Measurements from ENCODE around the gene MBD5.
A peak's percentile ranks its signal among the peaks of the same experiment; 100 is the strongest.

MBD5 gene

DNA sequence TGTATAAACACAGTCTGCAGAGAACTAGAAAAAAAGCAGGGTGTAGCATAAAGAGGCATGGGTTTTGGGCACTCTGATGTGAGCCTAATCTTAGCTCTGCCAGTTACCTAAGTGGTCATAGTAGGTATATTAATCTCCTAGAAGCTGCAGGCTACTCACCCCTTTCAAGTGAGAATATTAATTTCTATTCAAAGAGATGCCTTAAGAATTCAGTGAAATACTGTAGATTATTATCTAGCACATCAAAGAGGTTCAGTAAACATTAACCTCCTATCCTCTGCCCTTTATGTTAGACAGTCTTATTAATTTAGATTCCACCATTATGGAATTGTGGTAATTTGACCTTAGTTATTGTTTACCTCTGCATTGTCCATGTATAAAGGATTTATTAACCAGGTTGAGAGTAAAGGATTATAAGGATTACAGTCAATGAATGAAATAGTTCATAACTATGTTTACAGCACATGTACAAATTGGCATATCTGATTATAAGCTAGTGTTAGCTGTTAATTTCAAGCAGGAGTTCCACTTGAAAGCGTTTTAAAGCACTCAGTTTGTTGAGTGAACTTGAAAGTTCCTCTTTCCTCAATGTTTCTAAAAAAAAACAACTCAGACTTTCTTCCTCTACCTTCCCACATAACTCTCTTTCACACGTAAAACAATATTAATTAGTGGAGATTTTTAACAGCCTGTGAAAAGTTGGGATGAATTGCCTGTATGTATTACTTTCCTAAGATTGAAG lies 473.1 kb downstream of the MBD5 start:
- Histone ChIP-seq H3K9me3 (ENCODE audit: insufficient read depth, low read length) (no peaks in the 10 kb centered on the region), H3K36me3 (ENCODE audit: insufficient read depth, insufficient read length, low read length) (no peaks in the 10 kb centered on the region), H3K9ac (ENCODE audit: insufficient read length, low read depth) (no peak overlapping the region), H3K4me3 (ENCODE audit: insufficient read length, low read depth) (no peak overlapping the region), H3K27me3 (ENCODE audit: insufficient read depth, insufficient read length) (no peaks in the 10 kb centered on the region), H3K4me1 (ENCODE audit: insufficient read depth, insufficient read length) (no peaks in the 10 kb centered on the region)
- TF ChIP-seq SUZ12 (IDR thresholded peaks at IDR 0.05; ENCODE audit: extremely low read depth, insufficient read depth, insufficient read length) (no peak), YY1 (IDR thresholded peaks at IDR 0.05; ENCODE audit: insufficient read depth, insufficient read length) (no peak), ZNF274 (IDR thresholded peaks at IDR 0.05; ENCODE audit: low read depth, low read length) (no peak)
- DNase-seq (ENCODE audit: low read depth, low spot score): no peak

DNA sequence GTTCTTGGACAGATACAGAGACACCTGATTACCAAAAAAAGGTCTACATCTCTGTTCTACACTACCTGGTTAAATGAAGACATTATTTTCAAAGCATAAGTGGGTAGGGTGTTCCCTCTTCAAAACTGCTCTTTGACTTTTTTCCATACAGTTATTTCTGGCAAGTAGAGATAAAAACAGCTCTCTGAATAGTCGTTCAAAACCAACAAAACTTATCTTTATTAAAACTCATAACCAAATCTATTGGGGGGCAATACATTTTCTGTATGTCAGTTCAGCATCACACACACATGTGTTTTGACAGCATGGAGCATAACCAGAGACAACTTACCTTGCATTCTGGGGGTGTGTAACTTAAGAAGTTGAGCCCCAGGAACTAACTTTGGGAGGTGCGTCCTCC lies 474.7 kb downstream of the MBD5 start:
- Histone ChIP-seq H3K36me3 (ENCODE audit: insufficient read depth, insufficient read length, low read length) (no peaks in the 10 kb centered on the region), H3K9me3 (ENCODE audit: insufficient read depth, low read length) (no peaks in the 10 kb centered on the region), H3K4me1 (ENCODE audit: insufficient read depth, insufficient read length) (no peaks in the 10 kb centered on the region), H3K9ac (ENCODE audit: insufficient read length, low read depth) (no peak overlapping the region), H3K27me3 (ENCODE audit: insufficient read depth, insufficient read length) (no peaks in the 10 kb centered on the region), H3K4me3 (ENCODE audit: insufficient read length, low read depth) (no peak overlapping the region)
- TF ChIP-seq YY1 (IDR thresholded peaks at IDR 0.05; ENCODE audit: insufficient read depth, insufficient read length) (no peak), SUZ12 (IDR thresholded peaks at IDR 0.05; ENCODE audit: extremely low read depth, insufficient read depth, insufficient read length) (no peak), ZNF274 (IDR thresholded peaks at IDR 0.05; ENCODE audit: low read depth, low read length) (no peak)
- no peak for DNase-seq (ENCODE audit: low read depth, low spot score)

GRCh38 chr2:148501545-148501944 lies 480.7 kb downstream of the MBD5 start:
- no peak for DNase-seq (ENCODE audit: low read depth, low spot score)
- H3K9ac ChIP-seq (ENCODE audit: insufficient read length, low read depth): no peak overlapping the region
- no peak for TF ChIP-seq ZNF274 (IDR thresholded peaks at IDR 0.05; ENCODE audit: low read depth, low read length)
- TF ChIP-seq YY1 (IDR thresholded peaks at IDR 0.05; ENCODE audit: insufficient read depth, insufficient read length): no peak
- TF ChIP-seq SUZ12 (IDR thresholded peaks at IDR 0.05; ENCODE audit: extremely low read depth, insufficient read depth, insufficient read length): no peak
- no peaks in the 10 kb centered on the region for H3K27me3 ChIP-seq (ENCODE audit: insufficient read depth, insufficient read length)
- H3K36me3 ChIP-seq (ENCODE audit: insufficient read depth, insufficient read length, low read length): no peaks in the 10 kb centered on the region
- H3K9me3 ChIP-seq (ENCODE audit: insufficient read depth, low read length): no peaks in the 10 kb centered on the region
- peaks cover 1% of the 10 kb centered on the region for H3K4me1 ChIP-seq (ENCODE audit: insufficient read depth, insufficient read length)
- H3K4me3 ChIP-seq (ENCODE audit: insufficient read length, low read depth): no peak overlapping the region

DNA sequence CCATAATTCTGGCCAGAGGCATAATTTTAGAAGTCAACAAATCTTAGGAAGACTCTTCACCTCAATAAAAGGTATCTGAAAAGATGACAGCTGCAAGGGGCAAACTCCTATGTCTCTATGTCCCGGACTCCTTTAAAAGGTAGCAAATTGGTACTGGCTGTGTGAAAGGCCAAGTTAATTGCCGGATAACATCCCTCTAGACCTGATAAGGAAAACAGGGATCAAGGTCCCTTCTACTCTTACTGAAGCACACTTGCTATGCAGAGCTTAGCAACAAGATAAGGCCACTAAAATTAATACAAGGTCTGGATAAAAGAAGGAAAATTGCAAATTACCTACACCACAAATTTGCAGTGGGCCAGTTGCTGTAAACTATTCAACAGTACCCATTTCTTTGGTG lies 482.6 kb downstream of the MBD5 start:
- TF ChIP-seq SUZ12 (IDR thresholded peaks at IDR 0.05; ENCODE audit: extremely low read depth, insufficient read depth, insufficient read length): no peak
- no peak for TF ChIP-seq ZNF274 (IDR thresholded peaks at IDR 0.05; ENCODE audit: low read depth, low read length)
- no peak for TF ChIP-seq YY1 (IDR thresholded peaks at IDR 0.05; ENCODE audit: insufficient read depth, insufficient read length)
- no peak for DNase-seq (ENCODE audit: low read depth, low spot score)

GRCh38 chr2:148507970-148508369 lies 487.1 kb downstream of the MBD5 start:
- no peak for TF ChIP-seq ZNF274 (IDR thresholded peaks at IDR 0.05; ENCODE audit: low read depth, low read length)
- no peak for TF ChIP-seq YY1 (IDR thresholded peaks at IDR 0.05; ENCODE audit: insufficient read depth, insufficient read length)
- no peak for TF ChIP-seq SUZ12 (IDR thresholded peaks at IDR 0.05; ENCODE audit: extremely low read depth, insufficient read depth, insufficient read length)
- DNase-seq (ENCODE audit: low read depth, low spot score): no peak
- Histone ChIP-seq H3K4me3 (ENCODE audit: insufficient read length, low read depth) (no peak overlapping the region), H3K36me3 (ENCODE audit: insufficient read depth, insufficient read length, low read length) (no peaks in the 10 kb centered on the region), H3K27me3 (ENCODE audit: insufficient read depth, insufficient read length) (no peaks in the 10 kb centered on the region), H3K9me3 (ENCODE audit: insufficient read depth, low read length) (no peaks in the 10 kb centered on the region), H3K9ac (ENCODE audit: insufficient read length, low read depth) (no peak overlapping the region), H3K4me1 (ENCODE audit: insufficient read depth, insufficient read length) (no peaks in the 10 kb centered on the region)

More for the DNA sequence above, 482.6 kb downstream of the MBD5 start:
- Histone ChIP-seq H3K9ac (ENCODE audit: insufficient read length, low read depth) (no peak overlapping the region), H3K4me1 (ENCODE audit: insufficient read depth, insufficient read length) (peaks cover 1% of the 10 kb centered on the region), H3K27me3 (ENCODE audit: insufficient read depth, insufficient read length) (no peaks in the 10 kb centered on the region), H3K9me3 (ENCODE audit: insufficient read depth, low read length) (no peaks in the 10 kb centered on the region), H3K4me3 (ENCODE audit: insufficient read length, low read depth) (no peak overlapping the region), H3K36me3 (ENCODE audit: insufficient read depth, insufficient read length, low read length) (no peaks in the 10 kb centered on the region)

DNA sequence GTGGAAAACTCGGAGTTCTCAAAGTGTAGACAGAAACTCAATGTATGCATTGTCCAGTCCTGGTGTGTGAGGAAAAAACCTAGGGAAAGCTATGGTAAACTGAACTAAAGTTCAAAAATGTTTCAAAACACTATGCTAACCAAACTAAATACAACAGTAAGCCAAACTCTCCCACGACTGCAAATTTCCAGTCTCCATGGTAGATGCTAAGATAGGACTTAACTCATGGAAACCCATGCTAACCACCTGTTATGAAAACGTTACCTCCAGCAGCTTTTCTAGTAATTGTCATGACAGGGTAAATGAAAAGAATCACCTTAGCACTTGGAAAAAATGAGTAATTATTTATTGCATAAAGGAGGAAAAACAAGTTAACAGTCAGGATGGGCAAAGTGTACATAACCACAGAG lies 488.0 kb downstream of the MBD5 start:
- H3K27me3 ChIP-seq (ENCODE audit: insufficient read depth, insufficient read length): no peaks in the 10 kb centered on the region
- no peaks in the 10 kb centered on the region for H3K9me3 ChIP-seq (ENCODE audit: insufficient read depth, low read length)
- no peaks in the 10 kb centered on the region for H3K36me3 ChIP-seq (ENCODE audit: insufficient read depth, insufficient read length, low read length)
- TF ChIP-seq SUZ12 (IDR thresholded peaks at IDR 0.05; ENCODE audit: extremely low read depth, insufficient read depth, insufficient read length) (no peak), YY1 (IDR thresholded peaks at IDR 0.05; ENCODE audit: insufficient read depth, insufficient read length) (no peak), ZNF274 (IDR thresholded peaks at IDR 0.05; ENCODE audit: low read depth, low read length) (no peak)
- H3K9ac ChIP-seq (ENCODE audit: insufficient read length, low read depth): no peak overlapping the region
- DNase-seq (ENCODE audit: low read depth, low spot score): no peak
- H3K4me3 ChIP-seq (ENCODE audit: insufficient read length, low read depth): no peak overlapping the region
- H3K4me1 ChIP-seq (ENCODE audit: insufficient read depth, insufficient read length): no peaks in the 10 kb centered on the region

DNA sequence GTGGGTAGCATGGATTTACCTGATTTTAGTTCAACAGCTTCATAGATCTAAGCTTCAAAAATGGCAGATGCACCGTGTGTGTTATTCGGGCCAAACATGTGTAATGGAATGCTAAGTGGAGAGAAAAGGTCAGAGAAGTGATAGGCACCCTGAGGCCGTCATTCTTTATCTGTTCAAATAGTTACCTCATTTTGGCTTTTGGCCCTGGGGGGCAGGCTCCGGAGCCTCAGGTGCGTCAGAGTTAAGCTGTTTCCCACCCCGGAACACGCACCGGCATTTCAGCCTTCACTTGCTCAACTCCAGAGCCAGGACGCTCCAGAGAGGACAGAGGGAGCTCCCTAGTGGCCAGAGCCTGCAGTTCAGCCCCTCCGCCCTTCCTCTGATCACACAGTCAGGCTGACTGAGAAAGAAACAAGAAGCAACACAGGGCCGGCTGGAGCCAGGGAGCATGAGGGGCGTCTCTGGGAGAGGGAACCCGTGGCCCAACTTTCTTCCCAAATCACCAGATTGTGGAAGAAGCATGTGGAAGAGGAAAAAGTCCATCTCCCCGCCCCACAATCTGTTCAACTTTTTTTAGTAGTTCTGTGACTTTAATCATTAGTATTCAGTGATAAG lies 488.5 kb downstream of the MBD5 start:
- H3K9ac ChIP-seq (ENCODE audit: insufficient read length, low read depth): no peak overlapping the region
- DNase-seq (ENCODE audit: low read depth, low spot score): peak; percentile 89
- no peaks in the 10 kb centered on the region for H3K36me3 ChIP-seq (ENCODE audit: insufficient read depth, insufficient read length, low read length)
- no peaks in the 10 kb centered on the region for H3K27me3 ChIP-seq (ENCODE audit: insufficient read depth, insufficient read length)
- no peaks in the 10 kb centered on the region for H3K9me3 ChIP-seq (ENCODE audit: insufficient read depth, low read length)
- TF ChIP-seq ZNF274 (IDR thresholded peaks at IDR 0.05; ENCODE audit: low read depth, low read length) (no peak), YY1 (IDR thresholded peaks at IDR 0.05; ENCODE audit: insufficient read depth, insufficient read length) (no peak), SUZ12 (IDR thresholded peaks at IDR 0.05; ENCODE audit: extremely low read depth, insufficient read depth, insufficient read length) (no peak)
- no peaks in the 10 kb centered on the region for H3K4me1 ChIP-seq (ENCODE audit: insufficient read depth, insufficient read length)
- H3K4me3 ChIP-seq (ENCODE audit: insufficient read length, low read depth): no peak overlapping the region

All from NT2/D1 (cell line).